Ovary (tissue), 9 donors: ENCODE data around the gene PEX1. TPM values are rescaled to one million over a fixed set of nuclear protein-coding genes. Genes with fewer than 3 reads are reported as not detected.
A peak's percentile ranks its signal among the peaks of the same experiment; 100 is the strongest.

Source experiments
- DNase-seq, 5 donors: peaks; one replicate each; pipeline ENCODE4 v3.0.0-alpha.2; 2019 to 2020
- H3K27ac ChIP-seq, 2 donors: fragments of 200-600 bp; one replicate each; pipeline versions ENCODE4 v1.5.1 to v1.8.0; 2019 to 2022
- H3K27me3 ChIP-seq: fragments of 200-600 bp; one replicate; pipeline ENCODE4 v1.8.0; 2022
- H3K36me3 ChIP-seq: fragments of 200-600 bp; sonication (generic); one replicate; pipeline ENCODE4 v1.5.1; 2019
- H3K4me1 ChIP-seq: one replicate; pipeline ENCODE4 v1.8.1; 2013; ENCODE audit warnings: mild to moderate bottlenecking, moderate library complexity; ENCODE audit not compliant: insufficient read depth
- H3K4me3 ChIP-seq: fragments of 200-600 bp; sonication (generic); one replicate; pipeline ENCODE4 v1.5.1; 2017
- H3K9me3 ChIP-seq, 2 donors: fragments of 200-600 bp in 1 of 2; sonication (generic) in 1 of 2; one replicate each; pipeline versions ENCODE4 v1.5.1 to v1.8.1; 2013 to 2019; ENCODE audit warnings: mild to moderate bottlenecking in 1 of 2, moderate library complexity in 1 of 2
- EP300 ChIP-seq: sonication (generic); formaldehyde crosslinking; IDR thresholded peaks from one replicate; pipeline ENCODE4 v1.6.1; 2017; ENCODE audit warnings: antibody characterized with exemption
- POLR2A ChIP-seq: fragments of 450-650 bp; IDR thresholded peaks from one replicate; pipeline ENCODE4 v1.6.1; 2017; ENCODE audit warnings: antibody characterized with exemption, mild to moderate bottlenecking, moderate library complexity
- WGBS, 3 donors: extraction: QIAGEN DNeasy Blood & Tissue Kit in 1 of 3; methylation state at CpG; one replicate each; pipeline versions ENCODE4 v1.1.5 to v1.1.7; 2013 to 2017; 5-methylcytosine and 5-hydroxymethylcytosine counted together
- intact Hi-C, 4 donors: fragments of 100-400 bp; cut with DNase I; formaldehyde crosslinking; loops; one replicate each; pipeline versions ENCODE4 v1.11.0 to v1.15.1; 2022 to 2023
- polyA plus RNA-seq, 2 donors: library from polyadenylated mRNA; stranded (reverse); fragments of 200-250 nt in 1 of 2; fragments of 350-450 nt in 1 of 2; fragmentation: Illumina TruSeq in 1 of 2; extraction: RNeasy Lipid Tissue Mini Kit (QIAGEN cat#74804) in 1 of 2; gene quantifications; one replicate each; pipeline ENCODE4 v1.2.3, GENCODE V29; 2013 to 2014
- total RNA-seq, 7 donors: library from RNA; depleted of rRNA in 2 of 7; stranded (reverse); fragments of >200 nt in 2 of 7; fragmentation: NEBNext Ultra II Directional in 3 of 7; extraction: Animal tissue kit (Norgen Biotek cat#: 25700) in 3 of 7; gene quantifications; one replicate each; pipeline versions ENCODE4 v1.1.0 to v1.2.4, GENCODE V29; 2016 to 2023
- TF ChIP-seq, protein P1 (sequence below), 3 donors: fragments of 450-650 bp in 2 of 3; fragments of 200-600 bp in 1 of 3; IDR thresholded peaks; one replicate each; pipeline versions ENCODE4 v1.5.1 to v1.8.0; 2016 to 2022; ENCODE audit warnings: antibody characterized with exemption in 3 of 3, mild to moderate bottlenecking in 1 of 3
- donor health status: DM: no; HTN: no; CAD: no; lungs with moderate emphysema.
- donor health status: DM: no; HTN: no; CAD: no.
- donor health status: Bipolar disorder and iron deficiency.
- donor health status: DM: yes; HTN: yes; CAD: no.
- donor health status: DM: no; HTN: no; CAD: no.
- donor health status: DM: yes; HTN: yes; CAD: no.

PEX1 gene
- total and polyA plus RNA-seq, 9 donors = 11.9 to 21.4 (median 18.0) TPM

DNA sequence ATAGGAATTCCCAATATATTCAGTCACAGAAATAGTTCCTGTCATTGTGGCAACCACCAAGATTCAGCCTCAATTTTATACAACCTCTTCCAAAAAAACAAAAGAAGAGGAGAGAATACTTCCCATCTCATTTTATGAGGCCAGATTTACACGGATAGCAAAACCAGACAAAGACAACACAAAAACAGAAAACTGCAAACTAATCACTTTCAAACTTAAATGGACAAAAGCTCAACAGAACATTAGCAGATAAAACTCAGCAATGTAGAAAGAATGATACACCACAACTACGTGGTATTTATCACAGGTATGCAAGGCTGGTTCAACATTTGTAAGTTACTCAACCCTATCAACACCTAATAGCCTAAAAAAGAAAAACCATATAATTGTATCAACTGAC, 22.0 kb downstream of the PEX1 start:
- WGBS, 3 donors = 81 to 85% (median 83%) methylated on average over 2 of the region's 2 CpGs
- no peak overlapping the region for H3K27ac ChIP-seq
- H3K4me3 ChIP-seq = no peak overlapping the region
- peaks cover 2% of the 10 kb centered on the region for H3K4me1 ChIP-seq
- intact Hi-C loops = no loop called here
- H3K27me3 ChIP-seq = no peaks in the 10 kb centered on the region
- no peaks in the 10 kb centered on the region for H3K9me3 ChIP-seq
- no peak for TF ChIP-seq EP300
- no peak for DNase-seq
- H3K36me3 ChIP-seq = no peaks in the 10 kb centered on the region

DNA sequence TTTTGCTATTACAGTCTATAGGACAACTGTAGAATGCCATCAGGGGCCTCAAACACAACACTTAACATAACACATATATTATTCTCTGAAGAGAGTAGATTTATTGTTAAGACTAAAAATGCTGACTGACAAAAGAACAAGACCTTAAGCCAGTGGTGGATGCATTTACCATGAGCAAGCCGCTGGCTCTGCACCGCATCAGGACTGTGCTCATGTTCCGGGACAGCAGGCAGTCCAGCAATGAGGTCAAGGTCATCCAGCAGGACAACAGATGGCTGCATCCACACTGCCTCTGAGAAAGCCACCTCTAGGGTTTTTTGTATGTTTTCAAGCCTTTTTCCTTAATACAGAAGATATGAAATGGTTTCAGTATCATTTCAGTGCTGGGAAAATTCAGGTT, 23.8 kb downstream of the PEX1 start:
- Histone ChIP-seq H3K27me3 (no peaks in the 10 kb centered on the region), H3K36me3 (no peaks in the 10 kb centered on the region), H3K4me3 (no peak overlapping the region), H3K4me1 (peaks cover 2% of the 10 kb centered on the region), H3K9me3 (no peaks in the 10 kb centered on the region), H3K27ac (no peak overlapping the region)
- TF ChIP-seq, protein P1, sequence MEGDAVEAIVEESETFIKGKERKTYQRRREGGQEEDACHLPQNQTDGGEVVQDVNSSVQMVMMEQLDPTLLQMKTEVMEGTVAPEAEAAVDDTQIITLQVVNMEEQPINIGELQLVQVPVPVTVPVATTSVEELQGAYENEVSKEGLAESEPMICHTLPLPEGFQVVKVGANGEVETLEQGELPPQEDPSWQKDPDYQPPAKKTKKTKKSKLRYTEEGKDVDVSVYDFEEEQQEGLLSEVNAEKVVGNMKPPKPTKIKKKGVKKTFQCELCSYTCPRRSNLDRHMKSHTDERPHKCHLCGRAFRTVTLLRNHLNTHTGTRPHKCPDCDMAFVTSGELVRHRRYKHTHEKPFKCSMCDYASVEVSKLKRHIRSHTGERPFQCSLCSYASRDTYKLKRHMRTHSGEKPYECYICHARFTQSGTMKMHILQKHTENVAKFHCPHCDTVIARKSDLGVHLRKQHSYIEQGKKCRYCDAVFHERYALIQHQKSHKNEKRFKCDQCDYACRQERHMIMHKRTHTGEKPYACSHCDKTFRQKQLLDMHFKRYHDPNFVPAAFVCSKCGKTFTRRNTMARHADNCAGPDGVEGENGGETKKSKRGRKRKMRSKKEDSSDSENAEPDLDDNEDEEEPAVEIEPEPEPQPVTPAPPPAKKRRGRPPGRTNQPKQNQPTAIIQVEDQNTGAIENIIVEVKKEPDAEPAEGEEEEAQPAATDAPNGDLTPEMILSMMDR (IDR thresholded peaks at IDR 0.05) = no peak
- TF ChIP-seq EP300 = no peak
- TF ChIP-seq POLR2A = no peak
- WGBS, 3 donors = 26 to 41% (median 29%) methylated on average over 3 of the region's 3 CpGs
- peak in 3 of 5 donors; percentile 11 to 48 (median 18) for DNase-seq
- intact Hi-C loops = no loop called here

DNA sequence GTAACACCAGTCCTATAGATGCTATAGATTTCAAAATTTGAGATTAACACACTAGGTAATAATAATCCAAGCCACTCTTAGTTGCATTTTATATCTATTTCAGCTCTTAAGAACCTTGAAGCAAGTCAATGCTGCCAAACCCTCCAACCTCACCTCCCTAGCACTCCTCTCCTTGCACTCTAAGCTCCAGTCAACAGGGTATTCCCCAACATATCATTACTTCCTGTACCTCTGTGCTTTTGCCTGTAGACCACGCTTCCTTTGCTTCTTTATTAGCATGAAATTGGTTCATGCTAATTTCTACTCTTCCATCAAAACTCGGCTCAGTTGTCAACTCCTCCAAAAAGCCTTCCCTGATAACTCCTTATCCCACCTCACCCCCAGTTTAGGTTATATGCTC, 24.6 kb downstream of the PEX1 start:
- 93 to 95% (median 94%) methylated on average over 2 of the region's 2 CpGs for WGBS, 3 donors
- Histone ChIP-seq H3K9me3 (no peaks in the 10 kb centered on the region), H3K27ac (no peak overlapping the region), H3K27me3 (no peaks in the 10 kb centered on the region), H3K36me3 (no peaks in the 10 kb centered on the region), H3K4me1 (peaks cover 2% of the 10 kb centered on the region), H3K4me3 (no peak overlapping the region)
- intact Hi-C loops = no loop called here
- DNase-seq = no peak
- TF ChIP-seq POLR2A = no peak
- TF ChIP-seq, protein P1 (IDR thresholded peaks at IDR 0.05) = no peak
- no peak for TF ChIP-seq EP300

DNA sequence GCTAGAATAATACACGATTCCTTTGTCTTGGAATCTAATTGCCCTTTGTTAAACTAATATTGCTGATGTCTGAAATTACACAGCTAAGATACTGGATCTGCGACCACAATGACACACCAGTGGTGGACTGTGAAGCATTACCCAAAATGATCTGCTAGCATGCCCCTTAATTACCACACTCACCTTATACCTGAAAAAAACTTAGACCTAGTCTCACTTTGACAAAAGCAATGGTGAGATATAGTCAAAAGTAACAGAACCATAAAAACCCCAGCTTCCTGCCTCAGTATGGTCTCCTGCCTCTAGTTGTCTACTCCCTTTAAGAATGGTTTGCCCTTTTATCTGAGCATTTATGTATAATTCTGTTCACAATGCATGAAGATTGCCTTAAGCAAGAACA, 29.8 kb downstream of the PEX1 start:
- H3K27ac ChIP-seq = no peak overlapping the region
- intact Hi-C loops = no loop called here
- WGBS, 3 donors = 93 to 96% (median 94%) methylated on average over 2 of the region's 2 CpGs
- H3K4me1 ChIP-seq = no peaks in the 10 kb centered on the region
- no peaks in the 10 kb centered on the region for H3K27me3 ChIP-seq
- no peak for DNase-seq
- no peaks in the 10 kb centered on the region for H3K36me3 ChIP-seq
- TF ChIP-seq EP300 (no peak), POLR2A (no peak)
- TF ChIP-seq, protein P1 (IDR thresholded peaks at IDR 0.05) = no peak
- H3K4me3 ChIP-seq = no peak overlapping the region
- H3K9me3 ChIP-seq = no peaks in the 10 kb centered on the region

DNA sequence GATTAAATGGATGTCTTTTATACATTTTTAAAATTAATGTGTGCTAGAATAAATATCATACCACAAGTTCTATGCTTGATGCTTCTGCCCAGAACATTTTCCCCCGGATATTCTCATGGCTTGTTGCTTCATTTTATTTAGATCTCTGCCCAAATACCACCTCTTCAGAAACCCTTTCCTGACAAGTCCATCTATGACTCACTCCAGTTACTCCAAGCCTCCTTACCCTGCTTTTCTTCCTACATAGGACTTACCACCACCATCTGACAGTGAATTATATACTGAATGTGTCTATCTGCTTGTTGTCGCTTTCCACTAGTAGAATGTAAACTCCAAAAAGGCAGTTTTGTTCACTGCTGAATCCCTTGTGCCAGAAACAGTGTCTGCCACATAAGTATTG, 31.4 kb downstream of the PEX1 start:
- no peak for DNase-seq
- intact Hi-C loops = no loop called here
- 77 to 87% (median 79%) methylated on average over 2 of the region's 2 CpGs for WGBS, 3 donors
- no peak overlapping the region for H3K4me3 ChIP-seq
- no peaks in the 10 kb centered on the region for H3K9me3 ChIP-seq
- H3K4me1 ChIP-seq = no peaks in the 10 kb centered on the region
- TF ChIP-seq, protein P1 (IDR thresholded peaks at IDR 0.05) = no peak
- TF ChIP-seq EP300 = no peak
- TF ChIP-seq POLR2A = no peak
- no peaks in the 10 kb centered on the region for H3K36me3 ChIP-seq
- H3K27ac ChIP-seq = no peak overlapping the region
- no peaks in the 10 kb centered on the region for H3K27me3 ChIP-seq
